ENCODE results near the gene AFF3.

Gene AFF3

DNA sequence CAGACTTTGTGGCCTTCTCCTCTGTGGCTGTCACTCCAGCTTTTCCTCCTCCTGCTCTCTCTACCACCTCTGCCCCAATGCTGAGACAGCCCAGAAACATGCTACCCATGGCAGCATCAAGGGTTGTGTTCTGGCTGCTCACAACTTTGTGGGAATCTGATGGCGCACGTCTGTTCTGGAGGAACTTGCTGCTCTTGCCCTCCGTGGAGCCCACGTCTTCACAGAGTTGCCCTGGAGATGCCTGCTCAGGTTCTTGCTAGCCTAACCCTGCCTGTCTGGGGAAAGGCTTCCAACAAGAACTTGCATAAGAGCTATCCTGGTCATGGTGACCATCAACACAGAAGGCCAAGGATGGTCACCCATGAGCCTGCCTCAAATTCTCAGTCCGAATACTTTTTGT, 237.4 kb downstream of the AFF3 start:
- H3K9ac ChIP-seq (ENCODE audit: low read length), result no peak overlapping the region
- TF ChIP-seq CTCF (IDR thresholded peaks at IDR 0.05; ENCODE audit: low read length) (no peak), EZH2 (IDR thresholded peaks at IDR 0.05; ENCODE audit: borderline replicate concordance, low read length) (no peak)
- H3K36me3 ChIP-seq (ENCODE audit: insufficient read depth, low read length), result peaks cover 39% of the 10 kb centered on the region; the same call in 1 of the 2 replicates
- no peaks in the 10 kb centered on the region for H4K20me1 ChIP-seq (ENCODE audit: insufficient read depth, low read length)
- no peak overlapping the region for H3K4me2 ChIP-seq (ENCODE audit: low read length)
- no peaks in the 10 kb centered on the region for H3K27me3 ChIP-seq (ENCODE audit: insufficient read depth, low read length)
- no peak overlapping the region for H2AFZ ChIP-seq (ENCODE audit: low read length)
- no peaks in the 10 kb centered on the region for H3K4me1 ChIP-seq (ENCODE audit: insufficient read depth, low read length, severe bottlenecking)
- no peaks in the 10 kb centered on the region for H3K9me2 ChIP-seq (ENCODE audit: low read depth, low read length)
- no peaks in the 10 kb centered on the region for H3F3A ChIP-seq (ENCODE audit: insufficient read depth, low read length)
- no peaks in the 10 kb centered on the region for H3K9me3 ChIP-seq (ENCODE audit: low read length)
- peaks cover 21% of the 10 kb centered on the region for H3K79me2 ChIP-seq (ENCODE audit: insufficient read depth, low read length)
- H3K27ac ChIP-seq (ENCODE audit: low read depth, low read length, poor library complexity, severe bottlenecking), result no peak overlapping the region
- H3K4me3 ChIP-seq (ENCODE audit: low read depth, low read length, poor library complexity, severe bottlenecking), result no peak overlapping the region

DNA sequence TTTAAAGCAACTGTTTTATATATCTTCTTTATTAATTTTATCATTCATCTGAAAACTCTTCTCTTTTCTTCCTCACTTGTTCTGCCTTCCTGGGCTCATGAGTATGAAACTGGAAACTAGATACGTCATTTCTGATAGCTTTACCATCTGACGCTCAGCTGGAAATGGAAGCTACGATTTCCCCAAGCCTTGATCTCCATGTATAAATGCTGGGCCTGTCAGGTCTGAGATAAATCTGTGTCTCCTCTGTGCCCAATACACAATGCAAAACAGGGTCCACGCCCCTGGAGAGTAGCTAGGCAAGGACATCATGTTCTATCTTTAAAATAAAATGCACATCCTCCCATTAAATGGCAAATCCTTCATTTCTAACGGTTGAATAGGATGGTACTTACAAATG, 238.4 kb downstream of the AFF3 start:
- Histone ChIP-seq H3F3A (ENCODE audit: insufficient read depth, low read length) (no peaks in the 10 kb centered on the region), H3K79me2 (ENCODE audit: insufficient read depth, low read length) (peaks cover 17% of the 10 kb centered on the region), H3K9ac (ENCODE audit: low read length) (no peak overlapping the region), H4K20me1 (ENCODE audit: insufficient read depth, low read length) (no peaks in the 10 kb centered on the region), H3K36me3 (ENCODE audit: insufficient read depth, low read length) (peaks cover 44% of the 10 kb centered on the region; the same call in 1 of the 2 replicates), H3K4me1 (ENCODE audit: insufficient read depth, low read length, severe bottlenecking) (no peaks in the 10 kb centered on the region), H3K4me2 (ENCODE audit: low read length) (no peak overlapping the region), H3K4me3 (ENCODE audit: low read depth, low read length, poor library complexity, severe bottlenecking) (no peak overlapping the region), H3K27ac (ENCODE audit: low read depth, low read length, poor library complexity, severe bottlenecking) (no peak overlapping the region), H3K9me2 (ENCODE audit: low read depth, low read length) (no peaks in the 10 kb centered on the region), H2AFZ (ENCODE audit: low read length) (no peak overlapping the region), H3K27me3 (ENCODE audit: insufficient read depth, low read length) (no peaks in the 10 kb centered on the region), H3K9me3 (ENCODE audit: low read length) (no peaks in the 10 kb centered on the region)
- TF ChIP-seq CTCF (IDR thresholded peaks at IDR 0.05; ENCODE audit: low read length), result no peak
- no peak for TF ChIP-seq EZH2 (IDR thresholded peaks at IDR 0.05; ENCODE audit: borderline replicate concordance, low read length)

- Histone ChIP-seq H3K4me2 (ENCODE audit: low read length) (no peak overlapping the region), H3K9me3 (ENCODE audit: low read length) (no peaks in the 10 kb centered on the region), H3K9ac (ENCODE audit: low read length) (no peak overlapping the region), H3K27ac (ENCODE audit: low read depth, low read length, poor library complexity, severe bottlenecking) (no peak overlapping the region), H3K27me3 (ENCODE audit: insufficient read depth, low read length) (no peaks in the 10 kb centered on the region), H4K20me1 (ENCODE audit: insufficient read depth, low read length) (no peaks in the 10 kb centered on the region), H3F3A (ENCODE audit: insufficient read depth, low read length) (no peaks in the 10 kb centered on the region), H3K36me3 (ENCODE audit: insufficient read depth, low read length) (peaks cover 50% of the 10 kb centered on the region; the same call in 1 of the 2 replicates), H3K4me1 (ENCODE audit: insufficient read depth, low read length, severe bottlenecking) (no peaks in the 10 kb centered on the region), H2AFZ (ENCODE audit: low read length) (no peak overlapping the region), H3K79me2 (ENCODE audit: insufficient read depth, low read length) (no peaks in the 10 kb centered on the region; the same call in 1 of the 2 replicates), H3K9me2 (ENCODE audit: low read depth, low read length) (no peaks in the 10 kb centered on the region), H3K4me3 (ENCODE audit: low read depth, low read length, poor library complexity, severe bottlenecking) (no peak overlapping the region)
- TF ChIP-seq CTCF (IDR thresholded peaks at IDR 0.05; ENCODE audit: low read length) (no peak), EZH2 (IDR thresholded peaks at IDR 0.05; ENCODE audit: borderline replicate concordance, low read length) (no peak)
These were observed 241.8 kb downstream of the AFF3 start for GRCh38 chr2:99900556-99900955.

Data from OCI-LY1 (cell line).